ENCODE data around the gene NDUFB5. TPM values are rescaled to one million over a fixed set of nuclear protein-coding genes. Genes with fewer than 3 reads are reported as not detected.

Gene NDUFB5
- polyA plus RNA-seq, 1 donor from 2014 or later: 272 TPM

GRCh38 chr3:179671747-179672242 lies 67.2 kb downstream of the NDUFB5 start:
- Histone ChIP-seq H2AFZ (ENCODE audit: low read depth, low read length) (no peak overlapping the region), H3K9ac (ENCODE audit: low read length) (no peak overlapping the region), H3K36me3 (ENCODE audit: insufficient read depth, low read length) (no peaks in the 10 kb centered on the region), H3K4me3 (ENCODE audit: low read length) (no peak overlapping the region), H3F3A (ENCODE audit: insufficient read depth, low read length, poor library complexity, severe bottlenecking) (no peaks in the 10 kb centered on the region), H3K79me2 (replicated peaks; ENCODE audit: insufficient read depth, low read length) (no peaks in the 10 kb centered on the region), H3K9me3 (ENCODE audit: low read length) (no peaks in the 10 kb centered on the region), H3K9me2 (ENCODE audit: insufficient read depth, low read length) (no peaks in the 10 kb centered on the region), H3K4me2 (ENCODE audit: low read length) (no peak overlapping the region), H3K27ac (ENCODE audit: low read length) (no peak overlapping the region), H4K20me1 (ENCODE audit: insufficient read depth) (no peaks in the 10 kb centered on the region), H3K27me3 (ENCODE audit: insufficient read depth, low read depth, low read length) (no peaks in the 10 kb centered on the region)
- TF ChIP-seq RAD21 (conservative IDR thresholded peaks at IDR 0.05) (no peak), POLR2AphosphoS5 (IDR thresholded peaks at IDR 0.05) (no peak), SMC3 (conservative IDR thresholded peaks at IDR 0.05; ENCODE audit: poor library complexity) (no peak), CTCF (IDR thresholded peaks at IDR 0.05; ENCODE audit: poor library complexity, severe bottlenecking) (no peak), EZH2 (IDR thresholded peaks at IDR 0.05; ENCODE audit: borderline replicate concordance, insufficient read depth, low read length, poor library complexity, severe bottlenecking) (no peak), REST (IDR thresholded peaks at IDR 0.05; ENCODE audit: borderline replicate concordance) (no peak), EP300 (conservative IDR thresholded peaks at IDR 0.05; ENCODE audit: poor library complexity, severe bottlenecking) (no peak), TAF1 (IDR thresholded peaks at IDR 0.05; ENCODE audit: low read depth) (no peak), MXI1 (conservative IDR thresholded peaks at IDR 0.05; ENCODE audit: poor library complexity, severe bottlenecking) (no peak)

- Histone ChIP-seq H3K36me3 (ENCODE audit: insufficient read depth, low read length) (no peaks in the 10 kb centered on the region), H3K27me3 (ENCODE audit: insufficient read depth, low read depth, low read length) (no peaks in the 10 kb centered on the region), H3K27ac (ENCODE audit: low read length) (no peak overlapping the region), H2AFZ (ENCODE audit: low read depth, low read length) (no peak overlapping the region), H3K79me2 (replicated peaks; ENCODE audit: insufficient read depth, low read length) (no peaks in the 10 kb centered on the region), H3F3A (ENCODE audit: insufficient read depth, low read length, poor library complexity, severe bottlenecking) (no peaks in the 10 kb centered on the region), H3K9me3 (ENCODE audit: low read length) (no peaks in the 10 kb centered on the region), H3K9ac (ENCODE audit: low read length) (no peak overlapping the region), H3K4me2 (ENCODE audit: low read length) (no peak overlapping the region), H3K4me3 (ENCODE audit: low read length) (no peak overlapping the region), H4K20me1 (ENCODE audit: insufficient read depth) (no peaks in the 10 kb centered on the region), H3K9me2 (ENCODE audit: insufficient read depth, low read length) (no peaks in the 10 kb centered on the region)
- TF ChIP-seq CTCF (IDR thresholded peaks at IDR 0.05; ENCODE audit: poor library complexity, severe bottlenecking) (no peak), EP300 (conservative IDR thresholded peaks at IDR 0.05; ENCODE audit: poor library complexity, severe bottlenecking) (no peak), TAF1 (IDR thresholded peaks at IDR 0.05; ENCODE audit: low read depth) (no peak)
Measured at GRCh38 chr3:179672918-179673317, 68.3 kb downstream of the NDUFB5 start.
